ENCODE data around the gene LHX1.

Gene LHX1

DNA sequence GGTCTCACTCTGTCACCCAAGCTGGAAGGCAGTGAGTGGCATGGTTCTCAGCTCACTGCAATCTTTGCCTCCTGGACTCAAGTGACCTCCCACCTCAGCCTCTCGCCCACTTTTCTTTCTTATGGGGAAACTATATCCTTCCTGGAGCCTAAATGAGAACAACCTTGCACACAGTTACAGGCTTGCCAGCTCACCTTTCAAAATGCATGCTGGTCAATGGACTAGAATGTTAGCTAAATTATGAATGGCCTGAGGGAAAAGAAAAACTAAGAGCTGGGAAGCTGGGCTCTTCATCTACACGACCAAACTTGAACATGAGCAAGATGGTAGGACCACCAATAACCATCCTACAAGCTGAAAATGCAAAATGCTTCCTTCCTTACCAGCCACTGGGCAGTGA is 10.6 kb upstream of the LHX1 start:
- H3K27ac ChIP-seq (ENCODE audit: extremely low read depth, low read depth, low read length): no peak overlapping the region
- H3K36me3 ChIP-seq (ENCODE audit: control insufficient read depth in 2 of 2, insufficient read depth in 1 of 2, low read length in 2 of 2): no peaks in the 10 kb centered on the region
- CTCF ChIA-PET: interaction anchor here (0.6 kb wide), 1 partner anchor 263 kb away, joined by 3 read pairs; no protein-coding TSS in a partner anchor
- POLR2A ChIA-PET: interaction anchor here (1.1 to 1.3 kb wide), 3 partner anchors 8 to 25 kb away, joined by 3 to 5 read pairs (median 3); no protein-coding TSS in a partner anchor
- no peaks in the 10 kb centered on the region for H3K9me3 ChIP-seq (ENCODE audit: control insufficient read depth, insufficient read depth, low read depth, low read length)
- H3K4me3 ChIP-seq (ENCODE audit: low read depth, low read length): no peak overlapping the region
- TF ChIP-seq ZNF585B (tag by site-specific recombination; IDR thresholded peaks at IDR 0.05): peak; percentile 75; the same call in 1 of the 2 replicates
- TF ChIP-seq ZNF324 (tag by site-specific recombination; IDR thresholded peaks at IDR 0.05): no peak
- TF ChIP-seq EGR2 (tag by site-specific recombination; IDR thresholded peaks at IDR 0.05; ENCODE audit: low read depth): peak; percentile 41; the same call in 1 of the 2 replicates
- H3K4me1 ChIP-seq (ENCODE audit: control insufficient read depth, insufficient read depth, low read length): peaks cover 15% of the 10 kb centered on the region

DNA sequence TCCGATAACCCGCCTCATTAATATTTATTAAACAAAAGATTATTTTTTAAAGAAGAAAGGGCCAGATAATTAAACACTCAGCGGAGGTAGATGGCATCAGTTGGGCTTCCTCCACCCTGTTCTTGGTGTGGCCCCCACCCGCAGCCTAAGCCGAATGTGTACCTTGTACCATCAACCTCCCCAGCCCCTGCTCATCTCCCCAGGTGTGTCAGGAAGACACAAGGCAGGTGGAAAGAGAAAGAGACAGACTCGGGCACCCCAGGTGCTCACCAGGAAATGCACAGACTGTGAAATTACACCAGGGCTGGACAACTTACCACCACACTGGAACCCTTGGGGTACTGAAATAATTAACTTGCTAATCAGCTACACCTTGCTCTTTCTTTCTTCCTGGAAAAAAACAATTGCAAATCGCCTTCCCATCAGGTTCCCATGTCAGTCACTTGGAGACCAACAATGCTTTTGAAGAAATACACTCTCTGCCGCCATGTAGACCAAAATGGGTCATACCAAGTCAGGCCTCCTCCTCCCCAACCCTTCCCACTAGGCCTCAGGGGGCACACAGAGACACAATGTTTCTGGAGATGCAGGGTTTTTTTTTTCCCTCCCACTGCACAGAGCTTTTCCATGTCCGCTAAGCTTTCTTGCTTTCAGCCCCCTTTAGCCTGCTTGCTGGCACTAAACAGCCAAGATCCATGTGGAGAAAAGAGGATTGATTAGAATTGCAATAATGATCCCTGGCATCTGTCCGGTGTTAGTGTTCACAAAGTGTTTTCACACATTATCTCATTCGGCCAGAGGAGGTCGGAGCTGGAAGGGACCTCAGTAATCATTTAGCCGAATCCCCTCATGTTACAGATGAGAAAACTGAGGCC is 8.6 kb upstream of the LHX1 start:
- H3K4me1 ChIP-seq (ENCODE audit: control insufficient read depth, insufficient read depth, low read length): peaks cover 16% of the 10 kb centered on the region
- peaks cover 0 to 8% of the 10 kb centered on the region in 2 experiments; a peak in 1 of 3 replicates for H3K36me3 ChIP-seq (ENCODE audit: control insufficient read depth in 2 of 2, insufficient read depth in 1 of 2, low read length in 2 of 2)
- no peaks in the 10 kb centered on the region for H3K9me3 ChIP-seq (ENCODE audit: control insufficient read depth, insufficient read depth, low read depth, low read length)
- H3K4me3 ChIP-seq (ENCODE audit: low read depth, low read length): no peak overlapping the region
- TF ChIP-seq ZSCAN30 (tag by site-specific recombination; IDR thresholded peaks at IDR 0.05): no peak
- no peak for TF ChIP-seq KLF10 (tag by site-specific recombination; IDR thresholded peaks at IDR 0.05)
- TF ChIP-seq, protein P1, sequence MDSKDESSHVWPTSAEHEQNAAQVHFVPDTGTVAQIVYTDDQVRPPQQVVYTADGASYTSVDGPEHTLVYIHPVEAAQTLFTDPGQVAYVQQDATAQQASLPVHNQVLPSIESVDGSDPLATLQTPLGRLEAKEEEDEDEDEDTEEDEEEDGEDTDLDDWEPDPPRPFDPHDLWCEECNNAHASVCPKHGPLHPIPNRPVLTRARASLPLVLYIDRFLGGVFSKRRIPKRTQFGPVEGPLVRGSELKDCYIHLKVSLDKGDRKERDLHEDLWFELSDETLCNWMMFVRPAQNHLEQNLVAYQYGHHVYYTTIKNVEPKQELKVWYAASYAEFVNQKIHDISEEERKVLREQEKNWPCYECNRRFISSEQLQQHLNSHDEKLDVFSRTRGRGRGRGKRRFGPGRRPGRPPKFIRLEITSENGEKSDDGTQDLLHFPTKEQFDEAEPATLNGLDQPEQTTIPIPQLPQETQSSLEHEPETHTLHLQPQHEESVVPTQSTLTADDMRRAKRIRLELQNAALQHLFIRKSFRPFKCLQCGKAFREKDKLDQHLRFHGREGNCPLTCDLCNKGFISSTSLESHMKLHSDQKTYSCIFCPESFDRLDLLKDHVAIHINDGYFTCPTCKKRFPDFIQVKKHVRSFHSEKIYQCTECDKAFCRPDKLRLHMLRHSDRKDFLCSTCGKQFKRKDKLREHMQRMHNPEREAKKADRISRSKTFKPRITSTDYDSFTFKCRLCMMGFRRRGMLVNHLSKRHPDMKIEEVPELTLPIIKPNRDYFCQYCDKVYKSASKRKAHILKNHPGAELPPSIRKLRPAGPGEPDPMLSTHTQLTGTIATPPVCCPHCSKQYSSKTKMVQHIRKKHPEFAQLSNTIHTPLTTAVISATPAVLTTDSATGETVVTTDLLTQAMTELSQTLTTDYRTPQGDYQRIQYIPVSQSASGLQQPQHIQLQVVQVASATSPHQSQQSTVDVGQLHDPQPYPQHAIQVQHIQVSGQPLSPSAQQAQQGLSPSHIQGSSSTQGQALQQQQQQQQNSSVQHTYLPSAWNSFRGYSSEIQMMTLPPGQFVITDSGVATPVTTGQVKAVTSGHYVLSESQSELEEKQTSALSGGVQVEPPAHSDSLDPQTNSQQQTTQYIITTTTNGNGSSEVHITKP (tag by site-specific recombination; IDR thresholded peaks at IDR 0.05): peak; percentile 23; the same call in 1 of the 2 replicates
- POLR2A ChIA-PET: interaction anchor here (0.6 to 1.5 kb wide), 4 partner anchors 7 to 16 kb away, joined by 3 to 5 read pairs (median 4); partner anchors contain the start of gene LHX1
- H3K27ac ChIP-seq (ENCODE audit: extremely low read depth, low read depth, low read length): no peak overlapping the region
- CTCF ChIA-PET: interaction anchor here (0.6 kb wide), 1 partner anchor 681 kb away, joined by 3 read pairs; no protein-coding TSS in a partner anchor

DNA sequence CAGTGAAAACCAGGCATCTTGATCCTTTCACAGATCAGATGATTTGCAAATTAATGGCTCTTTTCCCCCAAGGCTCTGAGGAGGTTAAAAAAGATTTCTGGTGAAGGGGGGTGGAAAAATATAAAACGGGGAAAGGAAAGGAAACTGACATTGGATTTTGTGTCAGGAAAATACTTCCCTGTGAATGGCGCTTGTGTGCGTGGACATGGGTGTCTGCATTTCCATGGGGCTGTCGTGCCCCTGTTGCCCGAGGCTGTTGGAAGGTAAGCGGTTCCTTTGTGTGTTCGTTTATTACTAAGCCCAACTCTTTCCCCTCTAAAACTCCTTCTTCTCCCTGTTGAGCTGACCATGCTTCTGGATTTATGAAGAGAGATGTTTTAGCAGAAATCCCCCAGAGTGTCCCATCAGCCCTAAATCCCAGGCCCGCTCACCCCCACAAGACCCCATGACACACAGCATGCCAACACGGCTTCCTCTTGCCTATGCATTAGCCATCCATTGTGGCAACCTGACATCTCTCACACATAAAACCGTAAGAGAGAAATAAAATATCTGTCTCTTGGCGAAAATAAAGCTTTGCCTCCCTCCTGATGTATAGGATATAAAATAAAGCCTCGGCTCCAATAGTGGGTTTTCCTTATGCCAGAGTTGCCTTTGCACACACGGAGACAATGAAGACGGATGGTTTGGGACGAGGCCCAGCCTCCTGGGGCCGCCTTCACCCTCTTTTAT is 7.3 kb upstream of the LHX1 start:
- H3K9me3 ChIP-seq (ENCODE audit: control insufficient read depth, insufficient read depth, low read depth, low read length): no peaks in the 10 kb centered on the region
- H3K27ac ChIP-seq (ENCODE audit: extremely low read depth, low read depth, low read length): no peak overlapping the region
- H3K4me1 ChIP-seq (ENCODE audit: control insufficient read depth, insufficient read depth, low read length): peaks cover 13% of the 10 kb centered on the region
- H3K36me3 ChIP-seq (ENCODE audit: control insufficient read depth in 2 of 2, insufficient read depth in 1 of 2, low read length in 2 of 2): peaks cover 0 to 8% of the 10 kb centered on the region in 2 experiments; a peak in 1 of 3 replicates
- CTCF ChIA-PET: no interaction called here
- no peak overlapping the region for H3K4me3 ChIP-seq (ENCODE audit: low read depth, low read length)
- POLR2A ChIA-PET: interaction anchor here (1.2 kb wide), 1 partner anchor 9 kb away, joined by 3 read pairs; no protein-coding TSS in a partner anchor
- TF ChIP-seq ZXDB (tag by site-specific recombination; IDR thresholded peaks at IDR 0.05) (no peak), ZNF510 (tag by site-specific recombination; IDR thresholded peaks at IDR 0.05; ENCODE audit: insufficient replicate concordance) (no peak), ZNF433 (tag by site-specific recombination; IDR thresholded peaks at IDR 0.05; ENCODE audit: low read depth) (no peak), ZNF248 (tag by site-specific recombination; IDR thresholded peaks at IDR 0.05) (no peak), HOXD13 (CRISPR knock-in tag; IDR thresholded peaks at IDR 0.05; ENCODE audit: borderline replicate concordance) (no peak), ZNF169 (tag by site-specific recombination; IDR thresholded peaks at IDR 0.05) (no peak), GLIS2 (tag by site-specific recombination; IDR thresholded peaks at IDR 0.05) (no peak), ZNF239 (tag by site-specific recombination; IDR thresholded peaks at IDR 0.05) (no peak), ZNF274 (IDR thresholded peaks at IDR 0.05; ENCODE audit: low read length) (no peak), ZNF274 (tag by site-specific recombination; IDR thresholded peaks at IDR 0.05; ENCODE audit: borderline replicate concordance) (no peak), ZNF426 (tag by site-specific recombination; IDR thresholded peaks at IDR 0.05) (no peak), ZSCAN30 (tag by site-specific recombination; IDR thresholded peaks at IDR 0.05) (no peak), ZNF211 (tag by site-specific recombination; IDR thresholded peaks at IDR 0.05; ENCODE audit: low read depth) (no peak)
- TF ChIP-seq, protein P2, sequence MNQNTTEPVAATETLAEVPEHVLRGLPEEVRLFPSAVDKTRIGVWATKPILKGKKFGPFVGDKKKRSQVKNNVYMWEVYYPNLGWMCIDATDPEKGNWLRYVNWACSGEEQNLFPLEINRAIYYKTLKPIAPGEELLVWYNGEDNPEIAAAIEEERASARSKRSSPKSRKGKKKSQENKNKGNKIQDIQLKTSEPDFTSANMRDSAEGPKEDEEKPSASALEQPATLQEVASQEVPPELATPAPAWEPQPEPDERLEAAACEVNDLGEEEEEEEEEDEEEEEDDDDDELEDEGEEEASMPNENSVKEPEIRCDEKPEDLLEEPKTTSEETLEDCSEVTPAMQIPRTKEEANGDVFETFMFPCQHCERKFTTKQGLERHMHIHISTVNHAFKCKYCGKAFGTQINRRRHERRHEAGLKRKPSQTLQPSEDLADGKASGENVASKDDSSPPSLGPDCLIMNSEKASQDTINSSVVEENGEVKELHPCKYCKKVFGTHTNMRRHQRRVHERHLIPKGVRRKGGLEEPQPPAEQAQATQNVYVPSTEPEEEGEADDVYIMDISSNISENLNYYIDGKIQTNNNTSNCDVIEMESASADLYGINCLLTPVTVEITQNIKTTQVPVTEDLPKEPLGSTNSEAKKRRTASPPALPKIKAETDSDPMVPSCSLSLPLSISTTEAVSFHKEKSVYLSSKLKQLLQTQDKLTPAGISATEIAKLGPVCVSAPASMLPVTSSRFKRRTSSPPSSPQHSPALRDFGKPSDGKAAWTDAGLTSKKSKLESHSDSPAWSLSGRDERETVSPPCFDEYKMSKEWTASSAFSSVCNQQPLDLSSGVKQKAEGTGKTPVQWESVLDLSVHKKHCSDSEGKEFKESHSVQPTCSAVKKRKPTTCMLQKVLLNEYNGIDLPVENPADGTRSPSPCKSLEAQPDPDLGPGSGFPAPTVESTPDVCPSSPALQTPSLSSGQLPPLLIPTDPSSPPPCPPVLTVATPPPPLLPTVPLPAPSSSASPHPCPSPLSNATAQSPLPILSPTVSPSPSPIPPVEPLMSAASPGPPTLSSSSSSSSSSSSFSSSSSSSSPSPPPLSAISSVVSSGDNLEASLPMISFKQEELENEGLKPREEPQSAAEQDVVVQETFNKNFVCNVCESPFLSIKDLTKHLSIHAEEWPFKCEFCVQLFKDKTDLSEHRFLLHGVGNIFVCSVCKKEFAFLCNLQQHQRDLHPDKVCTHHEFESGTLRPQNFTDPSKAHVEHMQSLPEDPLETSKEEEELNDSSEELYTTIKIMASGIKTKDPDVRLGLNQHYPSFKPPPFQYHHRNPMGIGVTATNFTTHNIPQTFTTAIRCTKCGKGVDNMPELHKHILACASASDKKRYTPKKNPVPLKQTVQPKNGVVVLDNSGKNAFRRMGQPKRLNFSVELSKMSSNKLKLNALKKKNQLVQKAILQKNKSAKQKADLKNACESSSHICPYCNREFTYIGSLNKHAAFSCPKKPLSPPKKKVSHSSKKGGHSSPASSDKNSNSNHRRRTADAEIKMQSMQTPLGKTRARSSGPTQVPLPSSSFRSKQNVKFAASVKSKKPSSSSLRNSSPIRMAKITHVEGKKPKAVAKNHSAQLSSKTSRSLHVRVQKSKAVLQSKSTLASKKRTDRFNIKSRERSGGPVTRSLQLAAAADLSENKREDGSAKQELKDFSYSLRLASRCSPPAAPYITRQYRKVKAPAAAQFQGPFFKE (tag by site-specific recombination; IDR thresholded peaks at IDR 0.05; ENCODE audit: borderline replicate concordance): no peak

Data from HEK293 (cell line).